ENCODE results near the gene AHCTF1.

AHCTF1 gene

DNA sequence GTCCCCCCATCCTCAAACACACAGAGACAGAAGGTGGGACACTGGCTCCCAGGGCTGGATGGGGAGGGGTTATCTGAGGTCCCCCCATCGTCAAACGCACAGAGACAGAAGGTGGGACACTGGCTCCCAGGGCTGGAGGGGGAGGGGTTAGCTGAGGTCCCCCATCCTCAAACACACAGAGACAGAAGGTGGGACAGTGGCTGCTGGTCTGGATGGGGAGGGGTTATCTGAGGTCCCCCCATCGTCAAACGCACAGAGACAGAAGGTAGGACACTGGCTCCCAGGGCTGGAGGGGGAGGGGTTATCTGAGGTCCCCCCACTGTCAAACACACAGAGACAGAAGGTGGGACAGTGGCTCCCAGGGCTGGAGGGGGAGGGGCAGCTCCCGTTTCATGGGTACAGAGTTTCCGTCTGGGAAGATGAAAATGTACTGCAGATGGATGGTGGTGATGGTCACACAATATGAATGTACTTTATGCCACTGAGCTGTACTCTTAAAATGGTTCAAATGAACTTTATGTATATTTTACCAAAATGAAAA lies 138.3 kb downstream of the AHCTF1 start:
- Mint-ChIP-seq H3K9me3 (no peaks in the 10 kb centered on the region), H3K4me1 (ENCODE audit: low read depth) (peaks cover 6% of the 10 kb centered on the region), H3K27ac (no peak overlapping the region), H3K36me3 (ENCODE audit: low read depth) (no peaks in the 10 kb centered on the region), H3K4me3 (no peak overlapping the region), H3K27me3 (peaks cover 13% of the 10 kb centered on the region)

DNA sequence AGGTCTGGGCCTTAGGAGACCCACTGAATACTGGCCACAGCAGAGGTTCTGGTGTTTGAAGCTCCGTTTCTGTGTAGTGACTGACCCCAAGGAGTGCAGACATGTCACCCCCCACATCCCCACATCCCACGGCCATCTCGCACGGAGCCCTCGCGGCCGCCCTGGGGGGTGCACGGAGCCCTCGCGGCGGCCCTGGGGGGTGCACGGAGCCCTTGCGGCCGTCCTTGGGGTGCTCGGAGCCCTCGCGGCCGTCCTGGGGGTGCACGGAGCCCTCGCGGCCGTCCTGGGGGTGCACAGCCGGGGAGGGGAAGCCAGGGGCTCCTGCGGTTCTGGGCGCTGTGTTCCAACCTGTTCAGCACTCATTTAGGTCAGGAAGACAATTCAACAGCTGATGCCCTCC lies 139.1 kb downstream of the AHCTF1 start:
- H3K27ac Mint-ChIP-seq, result no peak overlapping the region
- H3K9me3 Mint-ChIP-seq, result no peaks in the 10 kb centered on the region
- H3K4me3 Mint-ChIP-seq, result no peak overlapping the region
- H3K4me1 Mint-ChIP-seq (ENCODE audit: low read depth), result peaks cover 6% of the 10 kb centered on the region
- no peaks in the 10 kb centered on the region for H3K36me3 Mint-ChIP-seq (ENCODE audit: low read depth)
- H3K27me3 Mint-ChIP-seq, result peaks cover 14% of the 10 kb centered on the region

DNA sequence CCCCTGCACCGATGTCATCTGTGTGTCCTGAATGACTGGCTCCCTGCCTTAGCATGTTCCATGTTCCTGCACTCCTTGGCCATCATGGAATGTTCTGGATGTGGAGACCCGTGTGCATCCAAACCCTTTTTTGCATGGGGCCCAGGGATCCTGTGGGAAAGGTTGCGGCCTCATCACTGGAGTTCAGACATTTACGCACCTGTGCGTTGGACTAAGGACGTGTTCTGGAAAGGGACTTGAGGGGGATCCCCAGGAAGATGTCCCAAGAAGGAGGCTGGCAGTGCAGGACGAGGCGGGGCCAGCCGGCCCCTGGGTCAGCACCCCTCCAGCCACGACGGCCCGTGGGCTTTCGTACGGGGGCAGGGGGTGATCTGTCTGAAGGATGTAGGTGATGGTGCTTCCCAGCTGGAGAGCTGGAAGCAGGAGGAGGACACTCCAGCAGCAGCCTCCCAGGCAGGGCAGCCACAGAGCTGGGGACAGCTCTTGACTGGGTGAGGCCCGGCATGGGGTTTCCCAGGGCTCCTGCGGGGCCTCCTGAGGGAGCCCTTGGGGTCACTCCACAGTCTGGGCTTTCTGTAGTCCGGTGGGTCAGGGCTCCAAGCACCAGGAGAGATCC lies 140.3 kb downstream of the AHCTF1 start:
- Mint-ChIP-seq H3K4me1 (ENCODE audit: low read depth) (peaks cover 6% of the 10 kb centered on the region), H3K36me3 (ENCODE audit: low read depth) (no peaks in the 10 kb centered on the region), H3K9me3 (no peaks in the 10 kb centered on the region), H3K27me3 (peaks cover 14% of the 10 kb centered on the region), H3K27ac (no peak overlapping the region), H3K4me3 (no peak overlapping the region)

DNA sequence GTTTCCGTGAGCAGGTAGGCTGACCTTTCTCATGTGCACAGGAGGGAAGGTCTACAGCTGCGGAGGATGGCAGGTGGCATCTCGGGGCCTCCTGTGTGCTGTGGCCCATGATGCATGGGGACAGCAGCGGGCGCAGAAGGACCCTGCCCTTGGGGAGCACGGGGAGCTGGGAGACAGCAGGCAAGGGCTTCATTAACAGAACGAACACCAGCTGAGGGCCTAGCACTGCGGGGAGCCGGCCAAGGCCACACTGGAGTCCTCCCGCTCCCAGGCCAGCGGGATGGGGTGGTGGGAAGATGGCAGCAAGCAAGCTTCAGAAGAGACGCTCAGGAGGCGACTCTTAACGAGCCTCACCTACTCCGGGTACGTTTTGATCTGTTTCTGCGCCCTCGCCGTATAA lies 140.9 kb downstream of the AHCTF1 start:
- Mint-ChIP-seq H3K9me3 (no peaks in the 10 kb centered on the region), H3K36me3 (ENCODE audit: low read depth) (no peaks in the 10 kb centered on the region), H3K4me1 (ENCODE audit: low read depth) (peaks cover 6% of the 10 kb centered on the region), H3K27ac (no peak overlapping the region), H3K27me3 (peaks cover 14% of the 10 kb centered on the region), H3K4me3 (no peak overlapping the region)

DNA sequence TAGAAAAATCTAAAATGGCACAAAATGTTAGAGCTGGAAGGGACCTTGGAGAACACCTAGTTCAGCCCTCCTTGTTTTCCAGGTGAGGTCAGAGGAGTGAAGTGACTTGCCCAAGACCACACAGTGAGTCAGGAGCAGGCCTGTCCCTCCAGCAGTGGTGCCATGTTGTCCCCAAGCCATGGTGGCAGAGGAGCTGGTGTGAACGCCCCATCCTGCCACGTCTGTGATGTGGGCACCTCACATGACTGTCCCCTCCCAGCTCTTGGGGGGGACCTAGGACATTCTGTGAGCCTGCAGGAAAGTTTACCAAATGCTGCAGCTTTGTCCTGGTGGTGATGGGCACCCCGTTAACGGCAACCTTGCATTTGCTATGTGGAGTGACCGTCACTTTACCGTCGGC lies 141.4 kb downstream of the AHCTF1 start:
- Mint-ChIP-seq H3K36me3 (ENCODE audit: low read depth) (no peaks in the 10 kb centered on the region), H3K4me3 (no peak overlapping the region), H3K27ac (no peak overlapping the region), H3K9me3 (no peaks in the 10 kb centered on the region), H3K4me1 (ENCODE audit: low read depth) (peaks cover 6% of the 10 kb centered on the region), H3K27me3 (peaks cover 14% of the 10 kb centered on the region)

DNA sequence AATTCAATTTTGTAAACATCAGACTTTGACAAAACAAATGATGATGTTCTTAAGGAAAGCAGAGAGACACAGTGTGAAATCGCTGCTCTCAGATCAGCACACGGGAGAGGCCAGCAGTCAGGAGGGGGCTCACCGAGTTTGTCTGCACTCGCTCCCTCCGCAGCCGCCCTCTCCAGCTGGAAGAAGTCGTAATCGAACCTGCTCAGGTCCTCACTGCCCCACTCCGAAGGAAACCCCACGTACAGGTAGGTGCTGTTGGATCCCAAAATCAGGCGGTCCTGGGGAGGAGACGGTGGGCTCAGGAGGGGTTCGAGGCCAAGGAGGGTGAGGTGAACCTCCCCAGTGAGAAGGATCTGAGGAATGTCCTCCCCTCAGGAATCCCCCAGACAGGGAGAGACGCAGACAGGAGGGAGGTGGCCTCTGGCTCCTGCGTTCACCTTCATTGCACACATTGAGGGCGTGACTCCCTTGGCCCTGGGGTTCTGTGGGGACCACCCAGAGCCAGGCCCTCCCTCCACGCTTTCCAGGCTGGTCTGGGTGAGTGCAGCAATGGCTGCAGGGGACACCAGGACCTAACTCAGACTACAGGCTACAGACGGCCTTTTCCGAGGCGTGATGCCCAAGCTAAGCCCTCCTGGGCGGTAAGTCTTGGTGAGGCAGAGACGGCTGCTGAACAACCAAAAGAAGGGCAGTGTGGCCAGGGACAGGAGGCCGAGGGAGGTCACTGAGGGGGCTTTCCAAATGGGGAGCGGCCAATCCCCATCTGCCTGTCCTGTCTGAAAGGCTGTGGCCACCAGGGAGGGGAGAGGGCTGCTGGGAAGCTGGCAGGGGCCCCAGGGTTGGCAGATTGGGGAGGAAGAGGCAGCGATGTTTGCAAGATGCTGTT lies 142.1 kb downstream of the AHCTF1 start:
- Mint-ChIP-seq H3K4me3 (peak overlapping the region; percentile 10), H3K27me3 (peaks cover 14% of the 10 kb centered on the region), H3K9me3 (no peaks in the 10 kb centered on the region), H3K27ac (no peak overlapping the region), H3K36me3 (ENCODE audit: low read depth) (no peaks in the 10 kb centered on the region), H3K4me1 (ENCODE audit: low read depth) (peaks cover 12% of the 10 kb centered on the region)

Measured in stimulated activated naive CD8-positive, alpha-beta T cell treated with anti-CD3 and anti-CD28 coated beads, Interleukin-15, Interleukin-2, amounts not matched to agents 100 ng/mL and 50 ng/mL, for 24 hours (primary cell).